GM23338 (cell line): ENCODE data around the gene BCAS1. TPM values are rescaled to one million over a fixed set of nuclear protein-coding genes. Genes with fewer than 3 reads are reported as not detected.
"Not testable (repeated sequence)": the region's sequence is repeated elsewhere in the genome, so short reads cannot be mapped to it uniquely, and the experiment has no call there.

Experiments
- ATAC-seq: fragments of 200-7000 bp; cut with Tn5 transposase; 3 replicates; pipeline ENCODE4 v1.9.1; 2020
- DNase-seq: peaks from one replicate; pipeline ENCODE4 v3.0.0-alpha.2; 2015; ENCODE audit warnings: low spot score
- H2AFZ ChIP-seq: fragments of 200-600 bp; sonication (generic); 2 replicates; pipeline ENCODE4 v1.8.0; 2016; ENCODE audit warnings: antibody characterized with exemption, mild to moderate bottlenecking, moderate library complexity
- H3F3A ChIP-seq: fragments of 200-600 bp; sonication (generic); replicated peaks from 2 replicates; pipeline ENCODE4 v1.8.0; 2017; ENCODE audit warnings: antibody characterized with exemption, mixed run types, low read depth
- H3K27ac ChIP-seq: fragments of 200-600 bp; sonication (generic); 2 replicates; pipeline ENCODE4 v1.6.1; 2016; ENCODE audit warnings: low read depth
- H3K27me3 ChIP-seq: fragments of 200-600 bp; sonication (generic); 2 replicates; pipeline ENCODE4 v1.8.0; 2016; ENCODE audit warnings: mild to moderate bottlenecking, mixed run types, moderate library complexity; ENCODE audit not compliant: insufficient read depth
- H3K36me3 ChIP-seq: fragments of 200-600 bp; sonication (generic); 2 replicates; pipeline ENCODE4 v1.8.0; 2016; ENCODE audit warnings: mild to moderate bottlenecking; ENCODE audit not compliant: insufficient read depth
- H3K4me1 ChIP-seq: fragments of 200-600 bp; sonication (generic); 2 replicates; pipeline ENCODE4 v1.8.0; 2016; ENCODE audit warnings: mild to moderate bottlenecking, moderate library complexity; ENCODE audit not compliant: insufficient read depth
- H3K4me2 ChIP-seq: fragments of 200-600 bp; sonication (generic); 2 replicates; pipeline ENCODE4 v1.7.1; 2017; ENCODE audit warnings: mixed run types
- H3K4me3 ChIP-seq: fragments of 200-600 bp; sonication (generic); 2 replicates; pipeline ENCODE4 v1.6.1; 2016; ENCODE audit warnings: mixed run types
- H3K79me2 ChIP-seq: fragments of 200-600 bp; sonication (generic); replicated peaks from 2 replicates; pipeline ENCODE4 v1.8.0; 2017; ENCODE audit warnings: mild to moderate bottlenecking; ENCODE audit not compliant: insufficient read depth
- H3K9me2 ChIP-seq: fragments of 200-600 bp; sonication (generic); 2 replicates; pipeline ENCODE4 v1.8.0; 2017; ENCODE audit not compliant: insufficient read depth
- H4K20me1 ChIP-seq: fragments of 200-600 bp; sonication (generic); replicated peaks from 2 replicates; pipeline ENCODE4 v1.8.0; 2017; ENCODE audit warnings: mild to moderate bottlenecking; ENCODE audit not compliant: insufficient read depth
- H3K27ac Mint-ChIP-seq: 2 replicates; pipeline ENCODE4 v1.8.0; 2020; ENCODE audit warnings: inconsistent platforms, mild to moderate bottlenecking, moderate library complexity, mixed read lengths
- H3K27me3 Mint-ChIP-seq: 3 replicates; pipeline ENCODE4 v1.8.0; 2022; ENCODE audit warnings: low read depth, mild to moderate bottlenecking, moderate library complexity, mixed read lengths, inconsistent platforms; ENCODE audit not compliant: insufficient read depth, poor library complexity
- H3K36me3 Mint-ChIP-seq: 3 replicates; pipeline ENCODE4 v1.8.0; 2021; ENCODE audit warnings: low read depth, mild to moderate bottlenecking, inconsistent platforms, moderate library complexity, mixed read lengths
- H3K4me1 Mint-ChIP-seq: 3 replicates; pipeline ENCODE4 v1.8.0; 2020; ENCODE audit warnings: mild to moderate bottlenecking, inconsistent platforms, mixed read lengths
- H3K4me3 Mint-ChIP-seq: 3 replicates; pipeline ENCODE4 v1.8.0; 2021; ENCODE audit warnings: moderate library complexity, mild to moderate bottlenecking, inconsistent platforms, mixed read lengths
- H3K9me3 Mint-ChIP-seq: 3 replicates; pipeline ENCODE4 v1.8.0; 2020; ENCODE audit warnings: moderate library complexity, mild to moderate bottlenecking, inconsistent platforms, mixed read lengths
- CREB1 ChIP-seq: fragments of 250-450 bp; sonication (Bioruptor Pico); IDR thresholded peaks from 2 replicates; pipeline ENCODE4 v1.5.0; 2020; ENCODE audit warnings: low read depth, mild to moderate bottlenecking, moderate library complexity
- EZH2phosphoT487 ChIP-seq: fragments of 200-600 bp; sonication (generic); IDR thresholded peaks from one replicate; pipeline ENCODE4 v1.8.1; 2018; ENCODE audit warnings: antibody characterized with exemption; ENCODE audit not compliant: unreplicated experiment
- POLR2AphosphoS5 ChIP-seq: IDR thresholded peaks from 2 replicates; pipeline ENCODE4 v1.6.1; 2016; ENCODE audit warnings: antibody characterized with exemption, low read depth
- REST ChIP-seq: IDR thresholded peaks from one replicate; pipeline ENCODE4 v1.6.1; 2018; ENCODE audit warnings: antibody characterized with exemption; ENCODE audit not compliant: unreplicated experiment
- ZNF114 ChIP-seq: fragments of 250-450 bp; sonication (Bioruptor Pico); IDR thresholded peaks from 2 replicates; pipeline ENCODE4 v1.5.0; 2020; ENCODE audit warnings: mild to moderate bottlenecking, moderate library complexity
- ZNF462 ChIP-seq: fragments of 250-450 bp; sonication (Bioruptor Pico); IDR thresholded peaks from 2 replicates; pipeline ENCODE4 v1.5.0; 2020; ENCODE audit warnings: mild to moderate bottlenecking, moderate library complexity
- polyA plus RNA-seq: library from polyadenylated mRNA; unstranded; fragments of >200 nt; fragmentation: Nextera tagmentation; extraction: Ambion mirVana; gene quantifications from 2 replicates; pipeline ENCODE4 v1.2.1, GENCODE V29; 2016
- total RNA-seq: library from RNA; depleted of rRNA; stranded (reverse); fragments of >200 nt; shearing (Covaris generic); gene quantifications from 2 replicates; pipeline ENCODE4 v1.2.3, GENCODE V29; 2014

BCAS1 gene
- total and polyA plus RNA-seq, 2 experiments from 2014 or later, result 0.17 to 0.19 TPM

- no peak for TF ChIP-seq REST
- no peak for TF ChIP-seq ZNF462 (CRISPR knock-in tag)
- no peak for TF ChIP-seq CREB1 (CRISPR knock-in tag)
- no peak for TF ChIP-seq POLR2AphosphoS5
- TF ChIP-seq EZH2phosphoT487, result no peak
- no peak for TF ChIP-seq ZNF114 (CRISPR knock-in tag)
Measured at GRCh38 chr20:54011346-54011745, 59.0 kb downstream of the BCAS1 start (continued).

- DNase-seq, H3K27ac ChIP-seq, H3K4me2 ChIP-seq, H3K36me3 Mint-ChIP-seq, H3K27ac Mint-ChIP-seq, H2AFZ ChIP-seq, ATAC-seq, H3K79me2 ChIP-seq, H4K20me1 ChIP-seq, H3K4me1 ChIP-seq, H3K9me2 ChIP-seq, H3K4me1 Mint-ChIP-seq, H3K27me3 Mint-ChIP-seq, H3K4me3 ChIP-seq, H3F3A ChIP-seq, H3K9me3 Mint-ChIP-seq, H3K4me3 Mint-ChIP-seq, H3K27me3 ChIP-seq, H3K36me3 ChIP-seq: not testable (repeated sequence)
Measured at GRCh38 chr20:54006216-54006615, 64.2 kb downstream of the BCAS1 start.
